Endothelial cell of umbilical vein (primary cell): ENCODE results near the gene SLAIN2. TPM values are rescaled to one million over a fixed set of nuclear protein-coding genes. Genes with fewer than 3 reads are reported as not detected.

Experiments used
- BruUV-seq: library from RNA; stranded (reverse); fragments of 400-500 nt; replicated peaks from 2 replicates; lab custom pipeline; 2021; lab: Mats Ljungman, UMichigan
- CTCF ChIA-PET: fragments of 300-600, 350-600 bp; sonication (Branson Sonifier 250); formaldehyde crosslinking; loops from one replicate; lab custom pipeline; 2021; ENCODE audit warnings: antibody characterized with exemption, inconsistent platforms; lab: Charles Lee
- POLR2A ChIA-PET: fragments of 300-600, 350-600 bp; sonication (Branson Sonifier 250); formaldehyde crosslinking; loops from one replicate; lab custom pipeline; 2021; ENCODE audit warnings: antibody characterized with exemption, inconsistent platforms; lab: Charles Lee
- DNase-seq: peaks from one replicate; pipeline ENCODE4 v3.0.0-alpha.2; 2011; ENCODE audit warnings: low read depth, low spot score
- FAIRE-seq: peaks from 2 replicates; lab custom pipeline; 2011; peaks lifted over from hg19 to GRCh38; lab: Jason Lieb, UNC
- H2AFZ ChIP-seq: 2 replicates; pipeline ENCODE4 v1.6.0; 2012; ENCODE audit warnings: low read depth, low read length, control low read depth, inconsistent platforms
- H3K27ac ChIP-seq: 2 replicates; pipeline ENCODE4 v1.5.1; 2011; ENCODE audit warnings: low read depth, mild to moderate bottlenecking, control low read depth, low read length, moderate library complexity; ENCODE audit not compliant: insufficient read depth
- H3K27me3 ChIP-seq, 2 experiments: 2 replicates each; pipeline versions ENCODE4 v1.6.0 to v1.6.1; 2011; ENCODE audit warnings: low read length in 2 of 2, mixed read lengths in 1 of 2; ENCODE audit not compliant: control insufficient read depth in 2 of 2, insufficient read depth in 2 of 2
- H3K36me3 ChIP-seq, 2 experiments: 2 replicates in 1 of 2; 3 replicates in 1 of 2; pipeline ENCODE4 v1.5.1; 2011; ENCODE audit warnings: low read length in 2 of 2, mild to moderate bottlenecking in 1 of 2, moderate library complexity in 1 of 2; ENCODE audit not compliant: control insufficient read depth in 2 of 2, insufficient read depth in 2 of 2; ENCODE audit errors: extremely low read depth in 1 of 2
- H3K4me1 ChIP-seq: 3 replicates; pipeline ENCODE4 v1.5.1; 2011; ENCODE audit warnings: mild to moderate bottlenecking, low read length; ENCODE audit not compliant: control insufficient read depth, insufficient read depth; ENCODE audit errors: extremely low read depth
- H3K4me2 ChIP-seq: 2 replicates; pipeline ENCODE4 v1.6.1; 2011; ENCODE audit warnings: low read length, control low read depth, mixed read lengths; ENCODE audit not compliant: insufficient read depth
- H3K4me3 ChIP-seq, 3 experiments: fragments of 200-600 bp in 1 of 3; sonication (generic), shearing (Covaris generic) in 1 of 3; replicated peaks in 1 of 3; 2 replicates each; pipeline ENCODE4 v1.5.1; 2011 to 2016; ENCODE audit warnings: control low read depth in 3 of 3, low read length in 3 of 3, mild to moderate bottlenecking in 2 of 3, inconsistent platforms in 1 of 3, low read depth in 1 of 3, moderate library complexity in 1 of 3; ENCODE audit not compliant: insufficient read depth in 1 of 3
- H3K79me2 ChIP-seq: 2 replicates; pipeline ENCODE4 v1.6.0; 2012; ENCODE audit warnings: low read length, inconsistent platforms; ENCODE audit not compliant: control insufficient read depth, insufficient read depth
- H3K9ac ChIP-seq: replicated peaks from 2 replicates; pipeline ENCODE3; 2011; ENCODE audit warnings: low read length, control low read depth; ENCODE audit not compliant: insufficient read depth; ENCODE audit errors: extremely low read depth
- H3K9me1 ChIP-seq: replicated peaks from 3 replicates; pipeline ENCODE4 v1.6.0; 2011; ENCODE audit warnings: mild to moderate bottlenecking, low read length; ENCODE audit not compliant: control insufficient read depth, insufficient read depth; ENCODE audit errors: extremely low read depth
- H3K9me3 ChIP-seq: replicated peaks from 2 replicates; pipeline ENCODE4 v1.5.1; 2012; ENCODE audit warnings: low read length, inconsistent platforms; ENCODE audit not compliant: control insufficient read depth, insufficient read depth
- H4K20me1 ChIP-seq: replicated peaks from 2 replicates; pipeline ENCODE3; 2011; ENCODE audit warnings: mild to moderate bottlenecking, low read length; ENCODE audit not compliant: control insufficient read depth, insufficient read depth; ENCODE audit errors: extremely low read depth
- EZH2 ChIP-seq: IDR thresholded peaks from 2 replicates; pipeline ENCODE4 v1.6.1; 2012; ENCODE audit warnings: borderline replicate concordance, low read depth, mild to moderate bottlenecking, moderate library complexity, low read length, inconsistent platforms; ENCODE audit not compliant: severe bottlenecking
- FOS ChIP-seq: IDR thresholded peaks from 2 replicates; pipeline ENCODE4 v1.6.1; 2011; ENCODE audit warnings: mild to moderate bottlenecking, low read length, moderate library complexity, borderline replicate concordance; ENCODE audit not compliant: insufficient read depth
- GATA2 ChIP-seq: IDR thresholded peaks from 2 replicates; pipeline ENCODE4 v1.7.0; 2011; ENCODE audit warnings: low read depth, mild to moderate bottlenecking, moderate library complexity, mixed read lengths, low read length; ENCODE audit not compliant: insufficient read length, insufficient read depth
- MAX ChIP-seq: IDR thresholded peaks from 2 replicates; pipeline ENCODE4 v1.6.1; 2011; ENCODE audit not compliant: insufficient read depth, insufficient read length
- POLR2A ChIP-seq: IDR thresholded peaks from 2 replicates; pipeline ENCODE4 v1.6.1; 2012; ENCODE audit warnings: low read depth, mild to moderate bottlenecking, control low read depth, low read length
- POLR2AphosphoS5 ChIP-seq: IDR thresholded peaks from 2 replicates; pipeline ENCODE4 v1.6.1; 2012; ENCODE audit warnings: low read depth, mild to moderate bottlenecking, control low read depth, low read length, moderate library complexity; ENCODE audit not compliant: insufficient read depth
- dilution Hi-C: fragments of 300-500 bp; cut with MboI; formaldehyde crosslinking; loops from one replicate; pipeline ENCODE4 v1.15.0; 2019; ENCODE audit warnings: low sequenced_read_pairs; ENCODE audit not compliant: extremely low pct_ligation_motif_present
- intact Hi-C: fragments of 100-400 bp; cut with micrococcal nuclease; formaldehyde crosslinking; loops from one replicate; pipeline ENCODE4 v1.10.0; 2022
- polyA plus RNA-seq, 4 experiments: library from polyadenylated mRNA; depleted of rRNA in 3 of 4; stranded (reverse) in 3 of 4; unstranded in 1 of 4; fragments of >200 nt; gene quantifications; 2 replicates each; pipeline versions ENCODE4 v1.2.1 to v1.2.3, GENCODE V29; 2011 to 2012; ENCODE audit warnings: missing spikeins in 1 of 4
- total RNA-seq: library from RNA; stranded (reverse); gene quantifications from 2 replicates; pipeline ENCODE4 v1.2.3, GENCODE V29; 2021

SLAIN2 gene
- total and polyA plus RNA-seq, 2 donors (not counting 3 experiments of a cell fraction or from before 2014, with no cell fraction given), result 27.4 to 49.5 TPM

- no peak for DNase-seq
- Histone ChIP-seq H3K4me2 (no peak overlapping the region), H3K36me3 (no peaks in the 10 kb centered on the region), H2AFZ (no peak overlapping the region), H3K4me3 (no peak overlapping the region), H4K20me1 (peaks cover 12% of the 10 kb centered on the region), H3K4me1 (peaks cover 4% of the 10 kb centered on the region), H3K27ac (no peak overlapping the region), H3K9me3 (no peaks in the 10 kb centered on the region), H3K27me3 (no peaks in the 10 kb centered on the region), H3K9me1 (no peaks in the 10 kb centered on the region), H3K79me2 (peaks cover 78% of the 10 kb centered on the region), H3K9ac (no peak overlapping the region)
- FAIRE-seq, result no peak
- TF ChIP-seq POLR2A, result no peak
- TF ChIP-seq FOS, result no peak
- no peak for TF ChIP-seq POLR2AphosphoS5
- no peak for TF ChIP-seq MAX
- no peak for TF ChIP-seq EZH2
- TF ChIP-seq GATA2, result no peak
- intact Hi-C loops (no loop called here), dilution Hi-C loops (no loop called here)
- ChIA-PET CTCF (no interaction called here), POLR2A (no interaction called here)
- BruUV-seq, result no TSS peak
Measured at GRCh38 chr4:48350871-48351270, 9.5 kb downstream of the SLAIN2 start.

- H3K4me2 ChIP-seq, result no peak overlapping the region
- H3K9ac ChIP-seq, result no peak overlapping the region
- peaks cover 70% of the 10 kb centered on the region for H3K79me2 ChIP-seq
- H3K9me3 ChIP-seq, result no peaks in the 10 kb centered on the region
- DNase-seq (no peak), FAIRE-seq (no peak)
- intact Hi-C loops (no loop called here), dilution Hi-C loops (no loop called here)
- no peak for TF ChIP-seq POLR2A
- no peak overlapping the region for H3K27ac ChIP-seq
- H4K20me1 ChIP-seq, result peaks cover 12% of the 10 kb centered on the region
- H3K27me3 ChIP-seq, result no peaks in the 10 kb centered on the region
- no peak overlapping the region for H3K4me3 ChIP-seq
- no peaks in the 10 kb centered on the region for H3K36me3 ChIP-seq
- no TSS peak for BruUV-seq
- H2AFZ ChIP-seq, result no peak overlapping the region
- peaks cover 4% of the 10 kb centered on the region for H3K4me1 ChIP-seq
- CTCF ChIA-PET, result interaction anchor here (1.6 kb wide), 1 partner anchor 193 kb away, joined by 3 read pairs; no protein-coding TSS in a partner anchor
- POLR2A ChIA-PET, result no interaction called here
- no peaks in the 10 kb centered on the region for H3K9me1 ChIP-seq
Measured at GRCh38 chr4:48352793-48353192, 11.5 kb downstream of the SLAIN2 start.
